Left colon (tissue), 2 donors: ENCODE data around the gene FADD. TPM values are rescaled to one million over a fixed set of nuclear protein-coding genes. Genes with fewer than 3 reads are reported as not detected.

Experiments
- ATAC-seq: fragments of 200-7000 bp; cut with Tn5 transposase; one replicate; pipeline ENCODE4 v1.9.1; 2020; ENCODE audit warnings: mild to moderate bottlenecking, moderate library complexity
- DNase-seq, 2 donors: peaks; one replicate each; pipeline ENCODE4 v3.0.0-alpha.2; 2020
- intact Hi-C, 2 donors: fragments of 100-400 bp; cut with DNase I in 1 of 2; cut with micrococcal nuclease in 1 of 2; formaldehyde crosslinking; loops; one replicate each; pipeline versions ENCODE4 v1.11.2 to v1.14.0; 2022; cut with DNase I, micrococcal nuclease
- total RNA-seq, 2 donors: library from RNA; stranded (reverse); fragmentation: NEBNext Ultra II Directional; extraction: Animal tissue kit (Norgen Biotek cat#: 25700); gene quantifications; one replicate each; pipeline ENCODE4 v1.2.1, GENCODE V29; 2021
- donor health status: DM: no; HTN: no; CAD: no.
- donor health status: DM: yes; HTN: yes; CAD: no.

FADD gene
- total RNA-seq, 2 donors from 2014 or later: 32.1 to 33.2 TPM

GRCh38 chr11:70251659-70252321 is 48.7 kb downstream of the FADD start:
- no peak for DNase-seq
- no peak for ATAC-seq
- intact Hi-C loops: no loop called here

GRCh38 chr11:70252844-70253243 is 49.7 kb downstream of the FADD start:
- intact Hi-C loops: no loop called here
- DNase-seq (no peak), ATAC-seq (no peak)

- ATAC-seq (no peak), DNase-seq (no peak)
- intact Hi-C loops: no loop called here
Measured at GRCh38 chr11:70255477-70256116, 52.5 kb downstream of the FADD start.

Other genes starting within 250 kb of the FADD start
- gene ANO1, start 125.0 kb upstream of the FADD start, total RNA-seq: 10 to 100 TPM; 15.9 to 25.6 TPM
- 10 to 100 TPM; 52.8 to 79.1 TPM for gene PPFIA1, start 67.4 kb downstream of the FADD start, total RNA-seq
- 100 to 1,000 TPM; 279 to 312 TPM for gene CTTN, start 195.2 kb downstream of the FADD start, total RNA-seq